H1 (cell line): ENCODE results near the gene DNAJA1. TPM values are rescaled to one million over a fixed set of nuclear protein-coding genes. Genes with fewer than 3 reads are reported as not detected.

ENCODE experiments used
- CREB1 ChIP-seq: IDR thresholded peaks from 2 replicates; pipeline ENCODE4 v1.6.1; 2012; ENCODE audit warnings: inconsistent platforms
- JUN ChIP-seq: IDR thresholded peaks from 2 replicates; pipeline ENCODE4 v1.6.1; 2011; ENCODE audit warnings: low read depth, mild to moderate bottlenecking, improper control_type of control experiment, low read length
- RAD21 ChIP-seq, 2 experiments: IDR thresholded peaks in 1 of 2; conservative IDR thresholded peaks in 1 of 2; 2 replicates each; pipeline ENCODE4 v1.6.1; 2011; ENCODE audit warnings: low read depth in 2 of 2, low read length in 2 of 2, improper control_type of control experiment in 1 of 2, inconsistent platforms in 1 of 2, mild to moderate bottlenecking in 1 of 2, moderate library complexity in 1 of 2
- SIX5 ChIP-seq: IDR thresholded peaks from 2 replicates; pipeline ENCODE4 v1.6.1; 2011; ENCODE audit warnings: mild to moderate bottlenecking, low read depth, low read length
- SRF ChIP-seq: IDR thresholded peaks from 2 replicates; pipeline ENCODE4 v1.6.1; 2011; ENCODE audit warnings: mild to moderate bottlenecking, low read depth, low read length, moderate library complexity
- polyA plus RNA-seq, 7 experiments: library from polyadenylated mRNA; depleted of rRNA in 3 of 7; stranded (reverse) in 5 of 7; unstranded in 2 of 7; fragments of >200 nt in 5 of 7; fragments of 200-250 nt in 2 of 7; gene quantifications; 1 replicate in 5 of 7; 2 replicates in 1 of 7; 4 replicates in 1 of 7; pipeline versions ENCODE4 v1.2.1 to v1.2.3, GENCODE V29; 2011 to 2013; ENCODE audit warnings: missing spikeins in 2 of 7, mixed read lengths in 2 of 7
- total RNA-seq: library from RNA; stranded (reverse); fragmentation: NEBNext Ultra II Directional; extraction: Animal tissue kit (Norgen Biotek cat#: 25700); gene quantifications from 2 replicates; pipeline ENCODE4 v1.2.1, GENCODE V29; 2021
- TF ChIP-seq, protein P1 (sequence below): fragments of 300-600 bp; sonication (generic); IDR thresholded peaks from 2 replicates; pipeline ENCODE4 v1.7.1; 2012; ENCODE audit warnings: low read length, moderate library complexity, mild to moderate bottlenecking, inconsistent platforms; ENCODE audit not compliant: insufficient replicate concordance
- TF ChIP-seq, protein P2 (sequence below): IDR thresholded peaks from 2 replicates; pipeline ENCODE4 v1.6.1; 2012; ENCODE audit warnings: inconsistent platforms

The DNAJA1 gene
- total and polyA plus RNA-seq, 2 of the 8 experiments (the other 6 are each of a cell fraction or from before 2014, with no cell fraction given) = 54.4 to 159 TPM

DNA sequence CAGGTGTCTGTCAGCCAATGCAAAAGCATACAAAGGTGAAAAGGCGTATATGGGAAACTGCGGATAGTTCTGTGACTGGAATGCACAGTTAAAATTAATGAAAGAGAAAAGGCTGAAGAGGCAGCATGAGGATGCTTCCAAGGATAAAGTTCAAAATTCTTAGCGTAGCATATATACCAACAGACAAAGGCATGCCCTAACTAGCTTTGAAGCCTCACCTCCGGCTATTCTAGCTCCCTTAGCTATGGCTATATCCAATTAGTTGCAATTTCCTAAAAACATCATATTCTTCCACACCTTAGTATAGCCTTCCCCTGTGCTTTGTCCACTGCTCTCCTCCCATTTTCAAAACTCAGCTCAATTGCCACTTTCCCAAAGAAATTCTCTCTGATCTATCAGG, 1.4 kb upstream of the DNAJA1 start (continued):
- TF ChIP-seq, protein P1, sequence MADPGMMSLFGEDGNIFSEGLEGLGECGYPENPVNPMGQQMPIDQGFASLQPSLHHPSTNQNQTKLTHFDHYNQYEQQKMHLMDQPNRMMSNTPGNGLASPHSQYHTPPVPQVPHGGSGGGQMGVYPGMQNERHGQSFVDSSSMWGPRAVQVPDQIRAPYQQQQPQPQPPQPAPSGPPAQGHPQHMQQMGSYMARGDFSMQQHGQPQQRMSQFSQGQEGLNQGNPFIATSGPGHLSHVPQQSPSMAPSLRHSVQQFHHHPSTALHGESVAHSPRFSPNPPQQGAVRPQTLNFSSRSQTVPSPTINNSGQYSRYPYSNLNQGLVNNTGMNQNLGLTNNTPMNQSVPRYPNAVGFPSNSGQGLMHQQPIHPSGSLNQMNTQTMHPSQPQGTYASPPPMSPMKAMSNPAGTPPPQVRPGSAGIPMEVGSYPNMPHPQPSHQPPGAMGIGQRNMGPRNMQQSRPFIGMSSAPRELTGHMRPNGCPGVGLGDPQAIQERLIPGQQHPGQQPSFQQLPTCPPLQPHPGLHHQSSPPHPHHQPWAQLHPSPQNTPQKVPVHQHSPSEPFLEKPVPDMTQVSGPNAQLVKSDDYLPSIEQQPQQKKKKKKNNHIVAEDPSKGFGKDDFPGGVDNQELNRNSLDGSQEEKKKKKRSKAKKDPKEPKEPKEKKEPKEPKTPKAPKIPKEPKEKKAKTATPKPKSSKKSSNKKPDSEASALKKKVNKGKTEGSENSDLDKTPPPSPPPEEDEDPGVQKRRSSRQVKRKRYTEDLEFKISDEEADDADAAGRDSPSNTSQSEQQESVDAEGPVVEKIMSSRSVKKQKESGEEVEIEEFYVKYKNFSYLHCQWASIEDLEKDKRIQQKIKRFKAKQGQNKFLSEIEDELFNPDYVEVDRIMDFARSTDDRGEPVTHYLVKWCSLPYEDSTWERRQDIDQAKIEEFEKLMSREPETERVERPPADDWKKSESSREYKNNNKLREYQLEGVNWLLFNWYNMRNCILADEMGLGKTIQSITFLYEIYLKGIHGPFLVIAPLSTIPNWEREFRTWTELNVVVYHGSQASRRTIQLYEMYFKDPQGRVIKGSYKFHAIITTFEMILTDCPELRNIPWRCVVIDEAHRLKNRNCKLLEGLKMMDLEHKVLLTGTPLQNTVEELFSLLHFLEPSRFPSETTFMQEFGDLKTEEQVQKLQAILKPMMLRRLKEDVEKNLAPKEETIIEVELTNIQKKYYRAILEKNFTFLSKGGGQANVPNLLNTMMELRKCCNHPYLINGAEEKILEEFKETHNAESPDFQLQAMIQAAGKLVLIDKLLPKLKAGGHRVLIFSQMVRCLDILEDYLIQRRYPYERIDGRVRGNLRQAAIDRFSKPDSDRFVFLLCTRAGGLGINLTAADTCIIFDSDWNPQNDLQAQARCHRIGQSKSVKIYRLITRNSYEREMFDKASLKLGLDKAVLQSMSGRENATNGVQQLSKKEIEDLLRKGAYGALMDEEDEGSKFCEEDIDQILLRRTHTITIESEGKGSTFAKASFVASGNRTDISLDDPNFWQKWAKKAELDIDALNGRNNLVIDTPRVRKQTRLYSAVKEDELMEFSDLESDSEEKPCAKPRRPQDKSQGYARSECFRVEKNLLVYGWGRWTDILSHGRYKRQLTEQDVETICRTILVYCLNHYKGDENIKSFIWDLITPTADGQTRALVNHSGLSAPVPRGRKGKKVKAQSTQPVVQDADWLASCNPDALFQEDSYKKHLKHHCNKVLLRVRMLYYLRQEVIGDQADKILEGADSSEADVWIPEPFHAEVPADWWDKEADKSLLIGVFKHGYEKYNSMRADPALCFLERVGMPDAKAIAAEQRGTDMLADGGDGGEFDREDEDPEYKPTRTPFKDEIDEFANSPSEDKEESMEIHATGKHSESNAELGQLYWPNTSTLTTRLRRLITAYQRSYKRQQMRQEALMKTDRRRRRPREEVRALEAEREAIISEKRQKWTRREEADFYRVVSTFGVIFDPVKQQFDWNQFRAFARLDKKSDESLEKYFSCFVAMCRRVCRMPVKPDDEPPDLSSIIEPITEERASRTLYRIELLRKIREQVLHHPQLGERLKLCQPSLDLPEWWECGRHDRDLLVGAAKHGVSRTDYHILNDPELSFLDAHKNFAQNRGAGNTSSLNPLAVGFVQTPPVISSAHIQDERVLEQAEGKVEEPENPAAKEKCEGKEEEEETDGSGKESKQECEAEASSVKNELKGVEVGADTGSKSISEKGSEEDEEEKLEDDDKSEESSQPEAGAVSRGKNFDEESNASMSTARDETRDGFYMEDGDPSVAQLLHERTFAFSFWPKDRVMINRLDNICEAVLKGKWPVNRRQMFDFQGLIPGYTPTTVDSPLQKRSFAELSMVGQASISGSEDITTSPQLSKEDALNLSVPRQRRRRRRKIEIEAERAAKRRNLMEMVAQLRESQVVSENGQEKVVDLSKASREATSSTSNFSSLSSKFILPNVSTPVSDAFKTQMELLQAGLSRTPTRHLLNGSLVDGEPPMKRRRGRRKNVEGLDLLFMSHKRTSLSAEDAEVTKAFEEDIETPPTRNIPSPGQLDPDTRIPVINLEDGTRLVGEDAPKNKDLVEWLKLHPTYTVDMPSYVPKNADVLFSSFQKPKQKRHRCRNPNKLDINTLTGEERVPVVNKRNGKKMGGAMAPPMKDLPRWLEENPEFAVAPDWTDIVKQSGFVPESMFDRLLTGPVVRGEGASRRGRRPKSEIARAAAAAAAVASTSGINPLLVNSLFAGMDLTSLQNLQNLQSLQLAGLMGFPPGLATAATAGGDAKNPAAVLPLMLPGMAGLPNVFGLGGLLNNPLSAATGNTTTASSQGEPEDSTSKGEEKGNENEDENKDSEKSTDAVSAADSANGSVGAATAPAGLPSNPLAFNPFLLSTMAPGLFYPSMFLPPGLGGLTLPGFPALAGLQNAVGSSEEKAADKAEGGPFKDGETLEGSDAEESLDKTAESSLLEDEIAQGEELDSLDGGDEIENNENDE = no peak
- no peak for TF ChIP-seq CREB1
- no peak for TF ChIP-seq SIX5
- TF ChIP-seq SRF = no peak
- no peak for TF ChIP-seq RAD21 (IDR thresholded peaks at IDR 0.05 in 1 of 2, conservative IDR thresholded peaks at IDR 0.05 in 1 of 2; ENCODE audit: low read depth in 2 of 2, low read length in 2 of 2)
- TF ChIP-seq, protein P2, sequence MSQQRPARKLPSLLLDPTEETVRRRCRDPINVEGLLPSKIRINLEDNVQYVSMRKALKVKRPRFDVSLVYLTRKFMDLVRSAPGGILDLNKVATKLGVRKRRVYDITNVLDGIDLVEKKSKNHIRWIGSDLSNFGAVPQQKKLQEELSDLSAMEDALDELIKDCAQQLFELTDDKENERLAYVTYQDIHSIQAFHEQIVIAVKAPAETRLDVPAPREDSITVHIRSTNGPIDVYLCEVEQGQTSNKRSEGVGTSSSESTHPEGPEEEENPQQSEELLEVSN = no peak
- no peak for TF ChIP-seq JUN
